Sigmoid colon (tissue), 4 donors: Measurements from ENCODE around the gene CDK8.
"Not testable (repeated sequence)": the region's sequence is repeated elsewhere in the genome, so short reads cannot be mapped to it uniquely, and the experiment has no call there.

Source experiments
- CTCF ChIP-seq, 4 experiments: fragments of 450-650 bp in 3 of 4; fragments of 200-600 bp in 1 of 4; IDR thresholded peaks; one replicate each; pipeline ENCODE4 v1.5.1; 2016 to 2019; ENCODE audit warnings: antibody characterized with exemption in 4 of 4, mild to moderate bottlenecking in 3 of 4, moderate library complexity in 2 of 4
- POLR2A ChIP-seq, 2 donors: fragments of 450-650 bp; IDR thresholded peaks; one replicate each; pipeline ENCODE4 v1.6.1; 2016; ENCODE audit warnings: antibody characterized with exemption in 2 of 2, mild to moderate bottlenecking in 2 of 2, moderate library complexity in 2 of 2
- POLR2AphosphoS5 ChIP-seq, 4 donors: sonication (generic); formaldehyde crosslinking; IDR thresholded peaks; one replicate each; pipeline ENCODE4 v1.6.1; 2017; ENCODE audit warnings: antibody characterized with exemption in 4 of 4

- TF ChIP-seq POLR2A, CTCF, POLR2AphosphoS5 (IDR thresholded peaks at IDR 0.05): not testable (repeated sequence)
Observed at GRCh38 chr13:26288838-26289237, 34.9 kb downstream of the CDK8 start.
